SK-N-SH (cell line): Measurements from ENCODE around the gene IFNA16. TPM values are rescaled to one million over a fixed set of nuclear protein-coding genes. Genes with fewer than 3 reads are reported as not detected.
"Not testable (repeated sequence)": the region's sequence is repeated elsewhere in the genome, so short reads cannot be mapped to it uniquely, and the experiment has no call there.

Experiments used
- CTCF ChIA-PET: fragments of 300-600, 350-600 bp; formaldehyde crosslinking; extraction: SDS; loops from one replicate; lab custom pipeline; 2021; lab: Yijun Ruan, JAX
- POLR2A ChIA-PET: fragments of 350-600 bp; sonication (Branson Sonifier 250); formaldehyde crosslinking; extraction: SDS; loops from one replicate; lab custom pipeline; 2020; ENCODE audit warnings: antibody characterized with exemption, inconsistent platforms; lab: Yijun Ruan, JAX
- DNase-seq: peaks from one replicate; pipeline ENCODE4 v3.0.0; 2012
- H2AFZ ChIP-seq: fragments of 200-600 bp; sonication (generic); 2 replicates; pipeline ENCODE4 v1.8.1; 2016; ENCODE audit warnings: antibody characterized with exemption, mild to moderate bottlenecking, low read depth
- H3F3A ChIP-seq: fragments of 200-600 bp; sonication (generic); replicated peaks from 2 replicates; pipeline ENCODE3; 2016; ENCODE audit warnings: antibody characterized with exemption, mild to moderate bottlenecking; ENCODE audit not compliant: insufficient read depth
- H3K27ac ChIP-seq, 2 experiments: fragments of 200-500 bp in 1 of 2; fragments of 200-600 bp in 1 of 2; sonication (Bioruptor generic) in 1 of 2; sonication (generic), shearing (Covaris generic) in 1 of 2; 2 replicates each; pipeline versions ENCODE4 v1.5.1 to v1.6.1; 2014 to 2016; ENCODE audit warnings: low read depth in 2 of 2, inconsistent platforms in 1 of 2, low read length in 1 of 2, mild to moderate bottlenecking in 1 of 2, mixed read lengths in 1 of 2
- H3K27me3 ChIP-seq: fragments of 200-600 bp; sonication (generic), shearing (Covaris generic); 2 replicates; pipeline ENCODE4 v1.6.1; 2016; ENCODE audit warnings: mixed run types; ENCODE audit not compliant: insufficient read depth
- H3K36me3 ChIP-seq, 2 experiments: fragments of 200-500 bp in 1 of 2; fragments of 200-600 bp in 1 of 2; sonication (Bioruptor generic) in 1 of 2; sonication (generic) in 1 of 2; replicated peaks in 1 of 2; 2 replicates each; pipeline versions ENCODE3 to v1.5.1; 2014 to 2016; ENCODE audit warnings: low read length in 1 of 2, mild to moderate bottlenecking in 1 of 2; ENCODE audit not compliant: insufficient read depth in 2 of 2, control insufficient read depth in 1 of 2
- H3K4me1 ChIP-seq, 2 experiments: fragments of 200-500 bp in 1 of 2; fragments of 200-600 bp in 1 of 2; sonication (Bioruptor generic) in 1 of 2; sonication (generic), shearing (Covaris generic) in 1 of 2; 2 replicates each; pipeline versions ENCODE4 v1.5.1 to v1.6.1; 2014 to 2016; ENCODE audit warnings: low read depth in 1 of 2, low read length in 1 of 2, mixed run types in 1 of 2; ENCODE audit not compliant: insufficient read depth in 2 of 2, control insufficient read depth in 1 of 2
- H3K4me2 ChIP-seq: fragments of 200-600 bp; sonication (generic), shearing (Covaris generic); 2 replicates; pipeline ENCODE4 v1.6.1; 2017; ENCODE audit warnings: mixed run types
- H3K4me3 ChIP-seq, 2 experiments: fragments of 200-500 bp in 1 of 2; fragments of 200-600 bp in 1 of 2; sonication (Bioruptor generic) in 1 of 2; sonication (generic), shearing (Covaris generic) in 1 of 2; 2 replicates each; pipeline versions ENCODE4 v1.5.1 to v1.8.1; 2014 to 2016; ENCODE audit warnings: low read depth in 2 of 2, inconsistent platforms in 1 of 2, low read length in 1 of 2, mild to moderate bottlenecking in 1 of 2, mixed read lengths in 1 of 2, moderate library complexity in 1 of 2
- H3K79me2 ChIP-seq: fragments of 200-600 bp; sonication (generic); 2 replicates; pipeline ENCODE4 v1.8.1; 2017; ENCODE audit warnings: mild to moderate bottlenecking; ENCODE audit not compliant: insufficient read depth
- H3K9ac ChIP-seq: fragments of 200-600 bp; sonication (generic); 2 replicates; pipeline ENCODE4 v1.6.1; 2017; ENCODE audit warnings: mixed run types
- H3K9me2 ChIP-seq: fragments of 200-600 bp; sonication (generic); 2 replicates; pipeline ENCODE4 v1.6.1; 2017; ENCODE audit warnings: mixed run types
- H3K9me3 ChIP-seq: fragments of 200-600 bp; sonication (generic); 2 replicates; pipeline ENCODE4 v1.6.1; 2017; ENCODE audit warnings: mixed run types, mild to moderate bottlenecking, moderate library complexity
- H4K20me1 ChIP-seq: fragments of 200-600 bp; sonication (generic); 2 replicates; pipeline ENCODE4 v1.6.1; 2017; ENCODE audit warnings: mild to moderate bottlenecking, mixed run types; ENCODE audit not compliant: insufficient read depth
- CHD2 ChIP-seq: fragments of 150-350 bp; IDR thresholded peaks from 2 replicates; pipeline ENCODE4 v1.6.1; 2018; ENCODE audit warnings: low read length; ENCODE audit not compliant: partially characterized antibody
- ELF1 ChIP-seq: IDR thresholded peaks from 2 replicates; pipeline ENCODE4 v1.4.0; 2012
- EZH2phosphoT487 ChIP-seq: fragments of 200-600 bp; sonication (generic); IDR thresholded peaks from 2 replicates; pipeline ENCODE4 v1.6.1; 2017; ENCODE audit warnings: low read depth, mixed run types, mild to moderate bottlenecking, antibody characterized with exemption, moderate library complexity, borderline replicate concordance
- FOXJ3 ChIP-seq: sonication (generic); formaldehyde crosslinking; IDR thresholded peaks from 2 replicates; pipeline ENCODE4 v1.5.1; 2020; ENCODE audit warnings: mild to moderate bottlenecking, missing genetic modification reagents
- FOXM1 ChIP-seq: IDR thresholded peaks from 2 replicates; pipeline ENCODE4 v1.4.0; 2012; ENCODE audit warnings: low read depth, mild to moderate bottlenecking
- JUND ChIP-seq: IDR thresholded peaks from 2 replicates; pipeline ENCODE4 v1.4.0; 2012
- MEF2A ChIP-seq: IDR thresholded peaks from 2 replicates; pipeline ENCODE4 v1.4.0; 2012; ENCODE audit warnings: low read depth, borderline replicate concordance
- NRF1 ChIP-seq: IDR thresholded peaks from 2 replicates; pipeline ENCODE4 v1.6.1; 2012; ENCODE audit warnings: low read depth, mild to moderate bottlenecking, low read length
- RAD21 ChIP-seq: IDR thresholded peaks from 2 replicates; pipeline ENCODE4 v1.6.1; 2012; ENCODE audit warnings: mild to moderate bottlenecking, low read length
- RCOR1 ChIP-seq: fragments of 150-350 bp; IDR thresholded peaks from 2 replicates; pipeline ENCODE4 v1.6.1; 2017; ENCODE audit warnings: antibody characterized with exemption, low read length
- SMC3 ChIP-seq: IDR thresholded peaks from 2 replicates; pipeline ENCODE4 v1.6.1; 2012; ENCODE audit warnings: low read depth, low read length, improper control_type of control experiment
- TCF12 ChIP-seq: IDR thresholded peaks from 2 replicates; pipeline ENCODE4 v1.4.0; 2012
- TEAD4 ChIP-seq: IDR thresholded peaks from 2 replicates; pipeline ENCODE4 v1.4.0; 2012; ENCODE audit warnings: mild to moderate bottlenecking, borderline replicate concordance; ENCODE audit not compliant: insufficient read depth
- USF2 ChIP-seq: fragments of 150-350 bp; IDR thresholded peaks from 2 replicates; pipeline ENCODE4 v1.6.1; 2017; ENCODE audit warnings: antibody characterized with exemption, low read length, low read depth, borderline replicate concordance
- YY1 ChIP-seq: IDR thresholded peaks from 2 replicates; pipeline ENCODE4 v1.4.0; 2012; ENCODE audit warnings: low read depth, mild to moderate bottlenecking
- whole genome bisulfite sequencing: methylation state at CpG from one replicate; pipeline ENCODE4 v1.1.6; 2017; ENCODE audit warnings: low lambda C conversion rate; 5-methylcytosine and 5-hydroxymethylcytosine counted together
- polyA plus RNA-seq, 3 experiments: library from polyadenylated mRNA; depleted of rRNA; stranded (reverse); fragments of >200 nt; gene quantifications; 2 replicates each; pipeline ENCODE4 v1.2.3, GENCODE V29; 2012
- TF ChIP-seq, protein P1 (sequence below): IDR thresholded peaks from 2 replicates; pipeline ENCODE4 v1.6.1; 2012; ENCODE audit warnings: mild to moderate bottlenecking, low read depth, low read length, moderate library complexity
- TF ChIP-seq, protein P2 (sequence below): IDR thresholded peaks from 2 replicates; pipeline ENCODE4 v1.4.0; 2012; ENCODE audit warnings: low read depth, borderline replicate concordance

Gene IFNA16
- polyA plus RNA-seq, 1 of the 3 experiments (the other 2 are of a cell fraction): not detected

- no peak for TF ChIP-seq EZH2phosphoT487
- TF ChIP-seq FOXM1: no peak
- TF ChIP-seq, protein P1, sequence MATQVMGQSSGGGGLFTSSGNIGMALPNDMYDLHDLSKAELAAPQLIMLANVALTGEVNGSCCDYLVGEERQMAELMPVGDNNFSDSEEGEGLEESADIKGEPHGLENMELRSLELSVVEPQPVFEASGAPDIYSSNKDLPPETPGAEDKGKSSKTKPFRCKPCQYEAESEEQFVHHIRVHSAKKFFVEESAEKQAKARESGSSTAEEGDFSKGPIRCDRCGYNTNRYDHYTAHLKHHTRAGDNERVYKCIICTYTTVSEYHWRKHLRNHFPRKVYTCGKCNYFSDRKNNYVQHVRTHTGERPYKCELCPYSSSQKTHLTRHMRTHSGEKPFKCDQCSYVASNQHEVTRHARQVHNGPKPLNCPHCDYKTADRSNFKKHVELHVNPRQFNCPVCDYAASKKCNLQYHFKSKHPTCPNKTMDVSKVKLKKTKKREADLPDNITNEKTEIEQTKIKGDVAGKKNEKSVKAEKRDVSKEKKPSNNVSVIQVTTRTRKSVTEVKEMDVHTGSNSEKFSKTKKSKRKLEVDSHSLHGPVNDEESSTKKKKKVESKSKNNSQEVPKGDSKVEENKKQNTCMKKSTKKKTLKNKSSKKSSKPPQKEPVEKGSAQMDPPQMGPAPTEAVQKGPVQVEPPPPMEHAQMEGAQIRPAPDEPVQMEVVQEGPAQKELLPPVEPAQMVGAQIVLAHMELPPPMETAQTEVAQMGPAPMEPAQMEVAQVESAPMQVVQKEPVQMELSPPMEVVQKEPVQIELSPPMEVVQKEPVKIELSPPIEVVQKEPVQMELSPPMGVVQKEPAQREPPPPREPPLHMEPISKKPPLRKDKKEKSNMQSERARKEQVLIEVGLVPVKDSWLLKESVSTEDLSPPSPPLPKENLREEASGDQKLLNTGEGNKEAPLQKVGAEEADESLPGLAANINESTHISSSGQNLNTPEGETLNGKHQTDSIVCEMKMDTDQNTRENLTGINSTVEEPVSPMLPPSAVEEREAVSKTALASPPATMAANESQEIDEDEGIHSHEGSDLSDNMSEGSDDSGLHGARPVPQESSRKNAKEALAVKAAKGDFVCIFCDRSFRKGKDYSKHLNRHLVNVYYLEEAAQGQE: no peak
- TF ChIP-seq TCF12: no peak
- TF ChIP-seq SMC3: no peak
These were observed 6.8 kb downstream of the IFNA16 start (continued) for GRCh38 chr9:21210311-21210710.

- H3K9me2 ChIP-seq, POLR2A ChIA-PET, H2AFZ ChIP-seq, H3K36me3 ChIP-seq, H3K27ac ChIP-seq, H3K4me2 ChIP-seq, H3F3A ChIP-seq, H3K9ac ChIP-seq, H3K4me1 ChIP-seq, H3K4me3 ChIP-seq, H3K9me3 ChIP-seq, H3K27me3 ChIP-seq, H4K20me1 ChIP-seq, DNase-seq, H3K79me2 ChIP-seq: not testable (repeated sequence)
- 11% methylated on average over 3 of the region's 3 CpGs for WGBS
- CTCF ChIA-PET: interaction anchor here (1.2 kb wide), 1 partner anchor 12 kb away, joined by 3 read pairs; no protein-coding TSS in a partner anchor
These were observed 10.1 kb downstream of the IFNA16 start, which contains the start of gene IFNA10 for GRCh38 chr9:21207043-21207442. Gene IFNA10 (minus strand): TSS chr9:21207143. CDS start chr9:21207097, 46 bp downstream.

DNA sequence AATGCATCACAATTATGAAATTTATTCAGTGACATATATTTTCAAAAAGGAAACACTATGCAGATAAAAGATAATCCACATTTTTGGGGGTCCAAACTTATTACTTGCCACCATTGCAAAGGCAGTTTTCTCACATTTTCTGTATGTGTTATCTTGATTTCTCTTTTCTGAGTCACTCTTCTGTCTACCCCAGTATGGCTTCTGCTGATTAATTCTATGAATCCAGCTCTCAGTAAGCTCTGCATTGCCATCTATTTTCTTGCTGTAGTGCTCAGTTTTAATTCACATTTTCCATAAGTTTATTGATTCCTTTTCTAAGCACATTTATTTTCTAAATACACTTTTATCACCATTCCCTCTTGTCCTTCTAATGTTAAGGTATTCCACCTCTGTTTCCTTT lies 11.9 kb downstream of the IFNA16 start:
- no peaks in the 10 kb centered on the region for H3K27me3 ChIP-seq
- no peak overlapping the region for H3K4me2 ChIP-seq
- no peak for DNase-seq
- H3K27ac ChIP-seq: no peak overlapping the region
- no peaks in the 10 kb centered on the region for H3K36me3 ChIP-seq
- H3K9me3 ChIP-seq: no peaks in the 10 kb centered on the region
- H2AFZ ChIP-seq: no peak overlapping the region
- ChIA-PET POLR2A (no interaction called here), CTCF (no interaction called here)
- H3F3A ChIP-seq: no peaks in the 10 kb centered on the region
- TF ChIP-seq TCF12 (no peak), YY1 (no peak), ELF1 (no peak), JUND (no peak), CHD2 (no peak), NRF1 (no peak), RAD21 (no peak), USF2 (no peak), MEF2A (no peak), FOXJ3 (CRISPR knock-in tag) (no peak), RCOR1 (no peak), EZH2phosphoT487 (no peak), TEAD4 (no peak)
- TF ChIP-seq, protein P1: no peak
- TF ChIP-seq, protein P2, sequence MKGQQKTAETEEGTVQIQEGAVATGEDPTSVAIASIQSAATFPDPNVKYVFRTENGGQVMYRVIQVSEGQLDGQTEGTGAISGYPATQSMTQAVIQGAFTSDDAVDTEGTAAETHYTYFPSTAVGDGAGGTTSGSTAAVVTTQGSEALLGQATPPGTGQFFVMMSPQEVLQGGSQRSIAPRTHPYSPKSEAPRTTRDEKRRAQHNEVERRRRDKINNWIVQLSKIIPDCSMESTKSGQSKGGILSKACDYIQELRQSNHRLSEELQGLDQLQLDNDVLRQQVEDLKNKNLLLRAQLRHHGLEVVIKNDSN: no peak
- H3K4me3 ChIP-seq: no peak overlapping the region
- H3K4me1 ChIP-seq: no peaks in the 10 kb centered on the region
- H3K79me2 ChIP-seq: no peaks in the 10 kb centered on the region
- H3K9ac ChIP-seq: no peak overlapping the region
- no peaks in the 10 kb centered on the region for H3K9me2 ChIP-seq
- no peaks in the 10 kb centered on the region for H4K20me1 ChIP-seq
